Stimulated activated CD4-positive, alpha-beta T cell treated with anti-CD3 and anti-CD28 coated beads, Interleukin-15, amount 100 ng/mL, for 24 hours (primary cell): ENCODE measurements around the gene PA2G4.

Experiments used
- DNase-seq: peaks from one replicate; pipeline ENCODE4 v3.0.0-alpha.2; 2020

Gene PA2G4

GRCh38 chr12:56127888-56128669 lies 23.7 kb downstream of the PA2G4 start, which contains the start of gene ESYT1:
Gene ESYT1, plus strand, starts transcription at chr12:56128267. Its CDS starts 53 bp downstream, at chr12:56128320.
- DNase-seq: peak; percentile 98

- peak; percentile 38 for DNase-seq
Measured at GRCh38 chr12:56128670-56129205, 24.4 kb downstream of the PA2G4 start.

- peak; percentile 81 for DNase-seq
Measured at GRCh38 chr12:56129206-56129941, 25.0 kb downstream of the PA2G4 start.

GRCh38 chr12:56129942-56130495 lies 25.7 kb downstream of the PA2G4 start:
- no peak for DNase-seq

- no peak for DNase-seq
Measured at GRCh38 chr12:56130876-56131275, 26.5 kb downstream of the PA2G4 start.

GRCh38 chr12:56134897-56135296 lies 30.5 kb downstream of the PA2G4 start:
- no peak for DNase-seq

GRCh38 chr12:56137853-56138571 lies 33.7 kb downstream of the PA2G4 start:
- DNase-seq: no peak

GRCh38 chr12:56141946-56142784 lies 37.8 kb downstream of the PA2G4 start:
- DNase-seq: no peak

GRCh38 chr12:56143217-56143616 lies 38.9 kb downstream of the PA2G4 start:
- no peak for DNase-seq

GRCh38 chr12:56143870-56144269 lies 39.5 kb downstream of the PA2G4 start:
- no peak for DNase-seq

- no peak for DNase-seq
Measured at GRCh38 chr12:56145217-56145616, 40.9 kb downstream of the PA2G4 start.

- no peak for DNase-seq
Measured at GRCh38 chr12:56146492-56147460, 42.4 kb downstream of the PA2G4 start.

- DNase-seq: no peak
Measured at GRCh38 chr12:56150563-56150962, 46.2 kb downstream of the PA2G4 start.

- DNase-seq: peak; percentile 80
Measured at GRCh38 chr12:56151672-56152131, 47.3 kb downstream of the PA2G4 start.

- peak; percentile 98 for DNase-seq
Measured at GRCh38 chr12:56152132-56152755, 47.9 kb downstream of the PA2G4 start, which contains the start of gene MYL6B. Gene MYL6B, plus strand, starts transcription at chr12:56152587. Its CDS starts 1,332 bp downstream, at chr12:56153919.

GRCh38 chr12:56152756-56153677 lies 48.7 kb downstream of the PA2G4 start:
- DNase-seq: no peak

- DNase-seq: no peak
Measured at GRCh38 chr12:56153678-56154065, 49.3 kb downstream of the PA2G4 start.

GRCh38 chr12:56154246-56154771 lies 50.0 kb downstream of the PA2G4 start:
- DNase-seq: no peak
